ENCODE measurements around the gene NFAM1.

GRCh38 chr22:42346722-42347121 is 85.5 kb downstream of the NFAM1 start:
- TF ChIP-seq POLR2AphosphoS5 (IDR thresholded peaks at IDR 0.05; ENCODE audit: borderline replicate concordance, low read depth, low read length) (no peak), EZH2 (IDR thresholded peaks at IDR 0.05) (no peak)
